Keratinocyte (primary cell): ENCODE results near the gene EXD3.

ENCODE experiments used
- EZH2 ChIP-seq: IDR thresholded peaks from one replicate; pipeline ENCODE4 v1.6.1; 2012; ENCODE audit warnings: inconsistent platforms, mild to moderate bottlenecking, low read length, moderate library complexity
- TF ChIP-seq, protein P1 (sequence below), 3 experiments: IDR thresholded peaks in 1 of 3; conservative IDR thresholded peaks in 1 of 3; optimal IDR thresholded peaks in 1 of 3; 2 replicates in 2 of 3; 3 replicates in 1 of 3; pipeline versions ENCODE3 to v1.5.1; 2011; ENCODE audit warnings: low read length in 3 of 3, mild to moderate bottlenecking in 3 of 3, moderate library complexity in 2 of 3, control low read depth in 1 of 3, inconsistent platforms in 1 of 3; ENCODE audit not compliant: insufficient read depth in 2 of 3; ENCODE audit errors: extremely low read depth in 1 of 3

DNA sequence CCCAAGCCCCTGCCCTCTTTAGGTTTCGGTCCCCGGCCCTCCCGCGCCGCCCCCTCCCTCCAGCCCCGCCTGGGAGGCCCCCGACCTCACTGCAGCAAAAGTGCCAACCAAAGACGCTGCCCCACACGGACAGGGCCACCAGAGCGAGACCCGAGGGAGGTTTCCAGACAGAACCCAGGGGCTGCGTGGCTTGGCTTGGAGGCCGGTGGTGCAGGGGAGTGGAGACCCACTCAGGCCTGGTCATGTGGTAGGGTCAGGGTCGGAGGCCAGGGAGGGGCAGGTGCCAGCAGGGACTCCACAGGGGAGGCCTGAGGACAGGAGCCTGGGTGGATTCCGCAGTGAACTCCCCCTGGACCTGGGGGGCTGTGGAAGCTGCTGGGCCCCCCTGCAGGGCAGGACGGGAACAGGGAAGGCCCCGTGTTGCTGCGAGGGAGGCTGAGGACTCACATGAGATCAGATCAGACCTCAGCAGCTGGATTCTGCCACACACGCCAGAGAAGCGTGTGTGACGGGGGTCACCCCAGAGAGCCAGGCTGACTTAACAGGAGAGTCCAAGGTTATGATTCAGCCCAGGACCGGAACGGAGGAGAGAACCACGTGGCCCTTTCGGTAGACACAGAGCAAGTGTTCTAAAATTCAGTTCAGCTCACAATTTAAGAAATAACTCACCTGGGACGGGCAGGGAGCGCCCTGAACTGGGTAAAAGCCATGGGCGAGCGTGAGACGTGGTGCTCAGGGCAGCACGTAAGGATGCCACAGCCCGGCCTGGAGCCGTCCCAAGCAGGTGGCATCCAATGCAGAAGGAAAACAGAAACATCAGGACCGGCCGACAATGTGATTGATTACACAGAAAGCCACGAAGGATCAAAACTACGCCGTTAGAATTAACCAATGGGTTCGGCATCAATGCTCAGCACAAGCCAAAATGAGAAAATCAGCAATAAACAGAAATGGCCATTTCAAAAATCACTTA, 38.9 kb downstream of the EXD3 start:
- TF ChIP-seq, protein P1, sequence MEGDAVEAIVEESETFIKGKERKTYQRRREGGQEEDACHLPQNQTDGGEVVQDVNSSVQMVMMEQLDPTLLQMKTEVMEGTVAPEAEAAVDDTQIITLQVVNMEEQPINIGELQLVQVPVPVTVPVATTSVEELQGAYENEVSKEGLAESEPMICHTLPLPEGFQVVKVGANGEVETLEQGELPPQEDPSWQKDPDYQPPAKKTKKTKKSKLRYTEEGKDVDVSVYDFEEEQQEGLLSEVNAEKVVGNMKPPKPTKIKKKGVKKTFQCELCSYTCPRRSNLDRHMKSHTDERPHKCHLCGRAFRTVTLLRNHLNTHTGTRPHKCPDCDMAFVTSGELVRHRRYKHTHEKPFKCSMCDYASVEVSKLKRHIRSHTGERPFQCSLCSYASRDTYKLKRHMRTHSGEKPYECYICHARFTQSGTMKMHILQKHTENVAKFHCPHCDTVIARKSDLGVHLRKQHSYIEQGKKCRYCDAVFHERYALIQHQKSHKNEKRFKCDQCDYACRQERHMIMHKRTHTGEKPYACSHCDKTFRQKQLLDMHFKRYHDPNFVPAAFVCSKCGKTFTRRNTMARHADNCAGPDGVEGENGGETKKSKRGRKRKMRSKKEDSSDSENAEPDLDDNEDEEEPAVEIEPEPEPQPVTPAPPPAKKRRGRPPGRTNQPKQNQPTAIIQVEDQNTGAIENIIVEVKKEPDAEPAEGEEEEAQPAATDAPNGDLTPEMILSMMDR (optimal IDR thresholded peaks at IDR 0.05 in 1 of 3, IDR thresholded peaks at IDR 0.05 in 1 of 3, conservative IDR thresholded peaks at IDR 0.05 in 1 of 3; ENCODE audit: extremely low read depth in 1 of 3, insufficient read depth in 2 of 3, low read length in 3 of 3): no peak
- no peak for TF ChIP-seq EZH2
